GM12874 (cell line): ENCODE results near the gene NAB2.

Experiments
- CTCF ChIP-seq: IDR thresholded peaks from 2 replicates; pipeline ENCODE4 v1.5.1; 2011; ENCODE audit warnings: low read depth, mild to moderate bottlenecking, control low read depth, low read length, moderate library complexity; ENCODE audit not compliant: insufficient read depth

Gene NAB2

DNA sequence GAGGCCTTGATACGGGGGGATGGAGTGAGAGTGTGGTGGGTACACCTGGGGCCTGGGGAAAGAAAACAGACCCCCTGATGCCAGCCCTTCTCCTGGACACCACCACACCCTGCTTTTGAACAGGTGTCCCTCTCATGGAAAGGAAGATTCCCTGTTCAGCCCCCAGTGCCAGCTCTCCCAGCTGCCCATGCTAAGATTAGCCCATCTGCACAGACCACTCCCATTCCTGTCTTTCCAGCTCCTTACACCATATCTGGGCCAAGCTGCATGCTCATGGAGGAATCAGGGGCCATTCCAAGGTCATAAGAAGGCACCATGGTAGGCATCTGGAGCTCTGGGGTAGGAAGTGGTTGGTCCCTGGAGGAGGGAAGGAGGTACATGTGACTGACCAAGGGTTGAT, 9.6 kb downstream of the NAB2 start:
- no peak for TF ChIP-seq CTCF

- no peak for TF ChIP-seq CTCF
Measured at GRCh38 chr12:57099047-57099714, 10.3 kb downstream of the NAB2 start.

- no peak for TF ChIP-seq CTCF
Measured at GRCh38 chr12:57099766-57100165, 10.9 kb downstream of the NAB2 start.

- TF ChIP-seq CTCF, result no peak
Measured at GRCh38 chr12:57101892-57102695, 13.2 kb downstream of the NAB2 start.

GRCh38 chr12:57103856-57104255, 14.9 kb downstream of the NAB2 start:
- no peak for TF ChIP-seq CTCF

GRCh38 chr12:57104292-57104910, 15.5 kb downstream of the NAB2 start:
- no peak for TF ChIP-seq CTCF

- TF ChIP-seq CTCF, result no peak
Measured at GRCh38 chr12:57105011-57105753, 16.3 kb downstream of the NAB2 start.
